Panc1 (cell line): ENCODE measurements around the gene ANKRA2. TPM values are rescaled to one million over a fixed set of nuclear protein-coding genes. Genes with fewer than 3 reads are reported as not detected.

ENCODE experiments used
- ATAC-seq: fragments of 200-7000 bp; cut with Tn5 transposase; 2 replicates; pipeline ENCODE4 v1.9.1; 2020; ENCODE audit warnings: mild to moderate bottlenecking, moderate library complexity
- BruUV-seq: library from RNA; stranded (reverse); fragments of 400-500 nt; replicated peaks from 2 replicates; lab custom pipeline; 2021; lab: Mats Ljungman, UMichigan
- CTCF ChIA-PET: fragments of 300-600 bp; sonication (Branson Sonifier 250); formaldehyde crosslinking; loops from one replicate; lab custom pipeline; 2022; ENCODE audit warnings: antibody characterized with exemption; lab: Charles Lee
- POLR2A ChIA-PET: fragments of 300-600 bp; sonication (Branson Sonifier 250); formaldehyde crosslinking; loops from one replicate; lab custom pipeline; 2022; ENCODE audit warnings: antibody characterized with exemption; lab: Charles Lee
- DNase-seq: peaks from one replicate; pipeline ENCODE4 v3.0.0-alpha.2; 2010; ENCODE audit warnings: low read depth, low spot score
- H3K27ac ChIP-seq: 2 replicates; pipeline ENCODE4 v1.5.1; 2011; ENCODE audit warnings: mild to moderate bottlenecking, low read length, inconsistent platforms
- H3K27me3 ChIP-seq: fragments of 200-500 bp; sonication (Bioruptor generic); 2 replicates; pipeline ENCODE4 v1.6.0; 2014; ENCODE audit warnings: low read length, inconsistent platforms; ENCODE audit not compliant: control insufficient read depth, insufficient read depth
- H3K36me3 ChIP-seq: fragments of 200-500 bp; sonication (Bioruptor generic); 2 replicates; pipeline ENCODE4 v1.5.1; 2014; ENCODE audit warnings: inconsistent platforms, mild to moderate bottlenecking, low read length, moderate library complexity; ENCODE audit not compliant: control insufficient read depth, insufficient read depth
- H3K4me1 ChIP-seq: 2 replicates; pipeline ENCODE4 v1.5.1; 2011; ENCODE audit warnings: inconsistent platforms, mild to moderate bottlenecking, low read length, moderate library complexity; ENCODE audit not compliant: control insufficient read depth, insufficient read depth
- H3K4me3 ChIP-seq, 2 experiments: 2 replicates each; pipeline ENCODE4 v1.5.1; 2011 to 2012; ENCODE audit warnings: low read depth in 2 of 2, low read length in 2 of 2, mild to moderate bottlenecking in 2 of 2, inconsistent platforms in 1 of 2, moderate library complexity in 1 of 2
- H3K9me3 ChIP-seq: fragments of 200-500 bp; sonication (Bioruptor generic); 2 replicates; pipeline ENCODE4 v1.5.1; 2014; ENCODE audit warnings: low read depth, mild to moderate bottlenecking, inconsistent platforms, low read length, moderate library complexity; ENCODE audit not compliant: control insufficient read depth, insufficient read depth
- CTCF ChIP-seq: fragments of 450-650 bp; IDR thresholded peaks from 2 replicates; pipeline ENCODE4 v1.5.1; 2017; ENCODE audit warnings: mild to moderate bottlenecking
- POLR2AphosphoS5 ChIP-seq: IDR thresholded peaks from 2 replicates; pipeline ENCODE4 v1.6.1; 2012; ENCODE audit warnings: mild to moderate bottlenecking, low read depth, low read length, moderate library complexity
- REST ChIP-seq, 2 experiments: IDR thresholded peaks; 2 replicates each; pipeline ENCODE4 v1.6.1; 2011 to 2012; ENCODE audit warnings: low read depth in 2 of 2, control low read depth in 1 of 2, low read length in 1 of 2, mild to moderate bottlenecking in 1 of 2, moderate library complexity in 1 of 2; ENCODE audit not compliant: insufficient read depth in 1 of 2
- SIN3A ChIP-seq: IDR thresholded peaks from 2 replicates; pipeline ENCODE4 v1.6.1; 2012; ENCODE audit warnings: low read depth, mild to moderate bottlenecking, low read length, moderate library complexity, borderline replicate concordance; ENCODE audit not compliant: insufficient read depth
- in situ Hi-C: cut with HindIII; loops from 2 replicates; pipeline ENCODE4 v1.10.0; 2016; ENCODE audit warnings: low sequenced_read_pairs, low pct_unique_long_range_greater_than_20kb
- intact Hi-C: fragments of 100-400 bp; cut with micrococcal nuclease; formaldehyde crosslinking; loops from one replicate; pipeline ENCODE4 v1.10.0; 2022; ENCODE audit not compliant: unreplicated experiment
- total RNA-seq: library from RNA; stranded (reverse); gene quantifications from one replicate; pipeline ENCODE4 v1.2.1, GENCODE V29; 2021; ENCODE audit not compliant: unreplicated experiment

ANKRA2 gene
- total RNA-seq, 1 experiment from 2014 or later = 6.7 TPM

- ChIA-PET POLR2A (no interaction called here), CTCF (interaction anchor here (0.6 to 1.6 kb wide), 5 partner anchors 10 to 1121 kb away, joined by 3 to 6 read pairs (median 4); partner anchors contain the start of gene ENC1)
- ATAC-seq (peak; percentile 99), DNase-seq (peak; percentile 82)
- TF ChIP-seq SIN3A (no peak), CTCF (peak; percentile 90), REST (IDR thresholded peaks at IDR 0.05; ENCODE audit: insufficient read depth in 1 of 2, low read depth in 2 of 2, low read length in 1 of 2) (no peak)
- no peaks in the 10 kb centered on the region for H3K36me3 ChIP-seq
- no peaks in the 10 kb centered on the region for H3K9me3 ChIP-seq
- no peak overlapping the region for H3K4me3 ChIP-seq
- in situ Hi-C loops (no loop called here), intact Hi-C loops (loop anchor here (2.0 kb wide), 2 partner anchors 17 to 41 kb away; no protein-coding TSS in a partner anchor)
- no peaks in the 10 kb centered on the region for H3K27me3 ChIP-seq
- BruUV-seq = no TSS peak
- no peak overlapping the region for H3K27ac ChIP-seq
- H3K4me1 ChIP-seq = no peaks in the 10 kb centered on the region
These were observed 45.7 kb downstream of the ANKRA2 start for GRCh38 chr5:73519531-73520283.

- H3K27ac ChIP-seq = no peak overlapping the region
- in situ Hi-C loops = no loop called here
- no peaks in the 10 kb centered on the region for H3K36me3 ChIP-seq
- no peaks in the 10 kb centered on the region for H3K9me3 ChIP-seq
- no peak for TF ChIP-seq REST (IDR thresholded peaks at IDR 0.05; ENCODE audit: insufficient read depth in 1 of 2, low read depth in 2 of 2, low read length in 1 of 2)
- TF ChIP-seq POLR2AphosphoS5 = no peak
- no peak overlapping the region for H3K4me3 ChIP-seq
- H3K4me1 ChIP-seq = no peaks in the 10 kb centered on the region
- no peak for DNase-seq
- no peak for ATAC-seq
- CTCF ChIA-PET = interaction anchor here (0.7 kb wide), 1 partner anchor 433 kb away, joined by 3 read pairs; no protein-coding TSS in a partner anchor
- POLR2A ChIA-PET = no interaction called here
- intact Hi-C loops = no loop called here
- no TSS peak for BruUV-seq
- H3K27me3 ChIP-seq = no peaks in the 10 kb centered on the region
These were observed 50.2 kb downstream of the ANKRA2 start for GRCh38 chr5:73515232-73515631.
